Tibial nerve (tissue), 4 donors: ENCODE data around the gene C16orf95. TPM values are rescaled to one million over a fixed set of nuclear protein-coding genes. Genes with fewer than 3 reads are reported as not detected.
A peak's percentile ranks its signal among the peaks of the same experiment; 100 is the strongest.

ENCODE experiments used
- DNase-seq, 2 donors: peaks; one replicate each; pipeline ENCODE4 v3.0.0-alpha.2; 2019; ENCODE audit warnings: low spot score in 2 of 2
- H3K27ac ChIP-seq, 4 donors: fragments of 200-600 bp; sonication (generic) in 3 of 4; one replicate each; pipeline ENCODE4 v1.5.1; 2017 to 2019; ENCODE audit warnings: mild to moderate bottlenecking in 1 of 4
- H3K27me3 ChIP-seq, 2 donors: fragments of 200-600 bp; sonication (generic) in 1 of 2; one replicate each; pipeline versions ENCODE4 v1.5.1 to v1.6.0; 2017 to 2019
- H3K36me3 ChIP-seq, 3 donors: fragments of 200-600 bp; sonication (generic); one replicate each; pipeline ENCODE4 v1.5.1; 2018 to 2019
- H3K4me1 ChIP-seq, 4 donors: fragments of 200-600 bp; sonication (generic) in 3 of 4; one replicate each; pipeline ENCODE4 v1.5.1; 2017 to 2019
- H3K4me3 ChIP-seq, 4 donors: fragments of 200-600 bp; sonication (generic) in 3 of 4; one replicate each; pipeline ENCODE4 v1.5.1; 2017 to 2019; ENCODE audit warnings: mild to moderate bottlenecking in 1 of 4, moderate library complexity in 1 of 4
- H3K9me3 ChIP-seq, 4 donors: fragments of 200-600 bp; sonication (generic) in 3 of 4; one replicate each; pipeline ENCODE4 v1.5.1; 2017 to 2019
- CTCF ChIP-seq, 5 experiments: fragments of 200-600 bp in 3 of 5; fragments of 450-650 bp in 2 of 5; sonication (generic) in 3 of 5; IDR thresholded peaks; one replicate each; pipeline ENCODE4 v1.5.1; 2016 to 2019; ENCODE audit warnings: antibody characterized with exemption in 5 of 5, mild to moderate bottlenecking in 3 of 5, moderate library complexity in 2 of 5
- EP300 ChIP-seq, 2 donors: sonication (generic); formaldehyde crosslinking; IDR thresholded peaks; one replicate each; pipeline ENCODE4 v1.6.1; 2017; ENCODE audit warnings: antibody characterized with exemption in 2 of 2, mild to moderate bottlenecking in 1 of 2
- POLR2A ChIP-seq, 2 donors: fragments of 450-650 bp; IDR thresholded peaks; one replicate each; pipeline ENCODE4 v1.6.1; 2017; ENCODE audit warnings: antibody characterized with exemption in 2 of 2, mild to moderate bottlenecking in 2 of 2, moderate library complexity in 2 of 2
- WGBS, 2 donors: methylation state at CpG; one replicate each; pipeline ENCODE4 v1.1.5; 2018; 5-methylcytosine and 5-hydroxymethylcytosine counted together
- total RNA-seq, 4 donors: library from RNA; depleted of rRNA; stranded (reverse); fragments of >200 nt; gene quantifications; one replicate each; pipeline ENCODE4 v1.1.0, GENCODE V29; 2016

Gene C16orf95
- total RNA-seq, 4 donors from 2014 or later = 0.44 to 9.8 (median 2.6) TPM

- Histone ChIP-seq H3K27me3 (no peaks in the 10 kb centered on the region), H3K36me3 (peaks cover 0 to under 1% (median 0%) of the 10 kb centered on the region in 3 donors), H3K4me1 (peaks cover 0 to 15% (median 3%) of the 10 kb centered on the region in 4 donors), H3K9me3 (no peaks in the 10 kb centered on the region), H3K4me3 (no peak overlapping the region), H3K27ac (no peak overlapping the region)
- WGBS, 2 donors = 48 to 54% methylated on average over 34 to 35 of the region's 38 CpGs
- TF ChIP-seq POLR2A (IDR thresholded peaks at IDR 0.05) (no peak), CTCF (IDR thresholded peaks at IDR 0.05) (peak; percentile 74 to 93 (median 89)), EP300 (IDR thresholded peaks at IDR 0.05) (peak in 1 of 2 donors; percentile 20)
- peak; percentile 76 to 84 for DNase-seq
These were observed 38.8 kb downstream of the C16orf95 start for GRCh38 chr16:87278191-87279093.

- no peaks in the 10 kb centered on the region for H3K27me3 ChIP-seq
- TF ChIP-seq POLR2A (IDR thresholded peaks at IDR 0.05) = no peak
- no peak for TF ChIP-seq CTCF (IDR thresholded peaks at IDR 0.05)
- TF ChIP-seq EP300 (IDR thresholded peaks at IDR 0.05) = no peak
- no peaks in the 10 kb centered on the region for H3K36me3 ChIP-seq
- H3K4me1 ChIP-seq = peaks cover 0 to 15% (median 3%) of the 10 kb centered on the region in 4 donors
- no peak for DNase-seq
- 86 to 88% methylated on average over 11 of the region's 11 CpGs for WGBS, 2 donors
- no peak overlapping the region for H3K4me3 ChIP-seq
- H3K27ac ChIP-seq = peak overlapping the region in 1 of 4 donors; percentile 32
- no peaks in the 10 kb centered on the region for H3K9me3 ChIP-seq
These were observed 40.3 kb downstream of the C16orf95 start for GRCh38 chr16:87276924-87277323.

- DNase-seq = no peak
- Histone ChIP-seq H3K27me3 (no peaks in the 10 kb centered on the region), H3K27ac (peak overlapping the region in 2 of 4 donors; percentile 5 to 32), H3K36me3 (no peaks in the 10 kb centered on the region), H3K4me3 (no peak overlapping the region), H3K4me1 (peaks cover 0 to 19% (median 3%) of the 10 kb centered on the region in 4 donors), H3K9me3 (no peaks in the 10 kb centered on the region)
- TF ChIP-seq EP300 (IDR thresholded peaks at IDR 0.05) (no peak), POLR2A (IDR thresholded peaks at IDR 0.05) (no peak), CTCF (IDR thresholded peaks at IDR 0.05) (no peak)
- 37 to 39% methylated on average over 16 of the region's 16 CpGs for WGBS, 2 donors
These were observed 41.0 kb downstream of the C16orf95 start for GRCh38 chr16:87276091-87276701.

- TF ChIP-seq CTCF (IDR thresholded peaks at IDR 0.05) = no peak
- no peak for TF ChIP-seq EP300 (IDR thresholded peaks at IDR 0.05)
- no peak for TF ChIP-seq POLR2A (IDR thresholded peaks at IDR 0.05)
- WGBS, 2 donors = 84 to 95% methylated on average over 2 to 4 of the region's 4 CpGs
- no peak for DNase-seq
These were observed 42.4 kb downstream of the C16orf95 start for GRCh38 chr16:87274794-87275193.

More at GRCh38 chr16:87274794-87275193, 42.4 kb downstream of the C16orf95 start:
- Histone ChIP-seq H3K4me1 (peaks cover 0 to 21% (median 3%) of the 10 kb centered on the region in 4 donors), H3K4me3 (no peak overlapping the region), H3K9me3 (peaks cover 0 to under 1% (median 0%) of the 10 kb centered on the region in 4 donors), H3K36me3 (no peaks in the 10 kb centered on the region), H3K27me3 (no peaks in the 10 kb centered on the region), H3K27ac (no peak overlapping the region)
